ENCODE data around the gene BICC1.

DNA sequence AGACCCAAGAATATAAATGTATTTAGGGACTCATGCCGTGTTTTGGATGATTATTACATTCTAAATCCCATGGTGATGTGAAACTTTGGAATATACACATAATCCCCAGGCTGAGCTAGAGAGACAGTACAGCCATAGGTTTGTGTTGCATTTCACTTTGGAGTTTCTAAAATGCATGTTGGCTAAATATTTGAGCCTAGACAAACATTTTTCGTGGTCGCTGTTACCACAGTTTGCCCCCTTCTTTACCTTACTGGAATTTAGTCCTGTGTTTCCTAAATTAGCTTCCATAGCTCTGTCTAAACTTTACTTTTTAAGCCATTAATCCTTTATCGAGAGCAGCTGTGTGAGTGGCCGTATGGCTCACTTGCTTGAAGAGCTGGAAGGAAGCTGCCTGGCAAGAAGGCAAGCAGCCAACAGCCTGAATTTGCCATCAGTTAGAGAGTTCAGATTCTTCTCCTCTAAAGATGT is 192.0 kb downstream of the BICC1 start:
- TF ChIP-seq POLR2A (IDR thresholded peaks at IDR 0.05): no peak
- TF ChIP-seq, protein P1, sequence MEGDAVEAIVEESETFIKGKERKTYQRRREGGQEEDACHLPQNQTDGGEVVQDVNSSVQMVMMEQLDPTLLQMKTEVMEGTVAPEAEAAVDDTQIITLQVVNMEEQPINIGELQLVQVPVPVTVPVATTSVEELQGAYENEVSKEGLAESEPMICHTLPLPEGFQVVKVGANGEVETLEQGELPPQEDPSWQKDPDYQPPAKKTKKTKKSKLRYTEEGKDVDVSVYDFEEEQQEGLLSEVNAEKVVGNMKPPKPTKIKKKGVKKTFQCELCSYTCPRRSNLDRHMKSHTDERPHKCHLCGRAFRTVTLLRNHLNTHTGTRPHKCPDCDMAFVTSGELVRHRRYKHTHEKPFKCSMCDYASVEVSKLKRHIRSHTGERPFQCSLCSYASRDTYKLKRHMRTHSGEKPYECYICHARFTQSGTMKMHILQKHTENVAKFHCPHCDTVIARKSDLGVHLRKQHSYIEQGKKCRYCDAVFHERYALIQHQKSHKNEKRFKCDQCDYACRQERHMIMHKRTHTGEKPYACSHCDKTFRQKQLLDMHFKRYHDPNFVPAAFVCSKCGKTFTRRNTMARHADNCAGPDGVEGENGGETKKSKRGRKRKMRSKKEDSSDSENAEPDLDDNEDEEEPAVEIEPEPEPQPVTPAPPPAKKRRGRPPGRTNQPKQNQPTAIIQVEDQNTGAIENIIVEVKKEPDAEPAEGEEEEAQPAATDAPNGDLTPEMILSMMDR (IDR thresholded peaks at IDR 0.05): no peak

All from thyroid gland (tissue), 4 donors.